Measurements from ENCODE around the gene MROH8. TPM values are rescaled to one million over a fixed set of nuclear protein-coding genes. Genes with fewer than 3 reads are reported as not detected.
"Not testable (repeated sequence)": the region's sequence is repeated elsewhere in the genome, so short reads cannot be mapped to it uniquely, and the experiment has no call there.

Gene MROH8
- total RNA-seq, 1 donor from 2014 or later, result 5.3 TPM

DNA sequence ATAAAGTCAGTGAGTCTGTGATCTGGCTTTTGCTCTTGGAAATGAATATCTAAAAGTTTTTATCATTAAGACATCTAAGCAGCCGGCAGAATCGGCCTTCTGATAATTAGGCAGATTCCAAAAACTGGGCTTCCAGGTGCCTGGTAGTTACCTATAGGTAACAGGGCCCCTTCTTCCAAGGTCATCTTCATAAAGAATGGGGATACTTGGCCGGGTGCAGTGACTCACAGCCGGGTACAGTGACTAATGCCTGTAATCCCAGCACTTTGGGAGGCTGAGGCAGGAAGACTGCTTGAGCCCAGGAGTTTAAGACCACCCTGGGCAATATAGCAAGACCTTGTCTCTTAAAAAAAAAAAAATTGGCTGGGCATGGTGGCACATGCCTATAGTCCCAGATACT is 70.7 kb downstream of the MROH8 start:
- DNase-seq (ENCODE audit: low spot score in 2 of 2) (no peak), FAIRE-seq (no peak)

DNA sequence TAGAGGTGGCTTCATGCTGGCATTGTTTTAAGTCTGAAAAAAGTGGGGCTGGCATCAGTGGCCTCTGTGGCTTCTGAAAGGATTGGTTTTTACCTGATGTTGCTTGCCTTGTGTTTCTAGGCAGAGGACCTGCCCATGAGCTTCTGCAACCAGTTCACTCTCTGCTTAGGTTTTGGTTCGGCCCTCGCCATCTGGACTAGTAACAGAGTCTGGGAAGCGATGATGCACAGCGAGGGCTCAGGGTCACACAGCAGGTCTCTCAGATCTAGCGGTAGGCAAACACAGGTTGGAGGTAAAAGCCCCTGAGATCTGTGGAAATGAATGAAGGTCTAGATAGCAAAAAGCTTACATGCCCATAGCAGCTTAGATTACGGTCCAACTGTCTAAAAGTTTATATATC is 76.8 kb downstream of the MROH8 start:
- DNase-seq (ENCODE audit: low spot score in 2 of 2) (no peak), FAIRE-seq (no peak)

DNA sequence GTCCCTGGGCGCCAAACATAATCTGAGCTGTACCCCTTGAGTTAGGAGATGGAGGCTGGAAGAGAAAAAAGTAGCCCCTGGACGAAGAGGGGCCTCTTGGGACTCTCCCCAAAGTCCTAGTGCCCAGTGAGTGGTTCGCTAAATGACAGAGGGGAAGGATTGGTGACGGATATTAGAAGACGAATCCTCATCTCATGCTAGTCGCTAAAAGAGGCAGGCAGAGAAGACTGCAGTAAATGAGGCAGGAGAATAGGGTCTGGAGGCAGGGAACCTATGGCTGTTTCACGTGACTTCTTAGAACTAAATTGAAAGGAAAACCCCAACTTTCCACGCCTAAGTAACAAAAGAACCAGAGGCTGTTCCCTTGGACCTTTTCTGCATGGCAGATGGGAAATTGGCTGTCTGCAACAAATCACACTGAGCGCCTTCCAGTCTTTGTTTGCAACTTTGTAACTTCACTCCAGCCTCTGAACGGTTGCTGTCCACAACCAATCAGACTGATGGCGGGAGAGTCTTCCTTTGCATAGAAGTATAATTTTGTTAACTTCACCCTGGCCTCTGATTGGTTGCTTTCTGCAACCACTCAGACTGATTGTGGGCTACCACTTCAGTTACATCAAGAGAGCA is 82.8 kb downstream of the MROH8 start:
- FAIRE-seq, result no peak

DNA sequence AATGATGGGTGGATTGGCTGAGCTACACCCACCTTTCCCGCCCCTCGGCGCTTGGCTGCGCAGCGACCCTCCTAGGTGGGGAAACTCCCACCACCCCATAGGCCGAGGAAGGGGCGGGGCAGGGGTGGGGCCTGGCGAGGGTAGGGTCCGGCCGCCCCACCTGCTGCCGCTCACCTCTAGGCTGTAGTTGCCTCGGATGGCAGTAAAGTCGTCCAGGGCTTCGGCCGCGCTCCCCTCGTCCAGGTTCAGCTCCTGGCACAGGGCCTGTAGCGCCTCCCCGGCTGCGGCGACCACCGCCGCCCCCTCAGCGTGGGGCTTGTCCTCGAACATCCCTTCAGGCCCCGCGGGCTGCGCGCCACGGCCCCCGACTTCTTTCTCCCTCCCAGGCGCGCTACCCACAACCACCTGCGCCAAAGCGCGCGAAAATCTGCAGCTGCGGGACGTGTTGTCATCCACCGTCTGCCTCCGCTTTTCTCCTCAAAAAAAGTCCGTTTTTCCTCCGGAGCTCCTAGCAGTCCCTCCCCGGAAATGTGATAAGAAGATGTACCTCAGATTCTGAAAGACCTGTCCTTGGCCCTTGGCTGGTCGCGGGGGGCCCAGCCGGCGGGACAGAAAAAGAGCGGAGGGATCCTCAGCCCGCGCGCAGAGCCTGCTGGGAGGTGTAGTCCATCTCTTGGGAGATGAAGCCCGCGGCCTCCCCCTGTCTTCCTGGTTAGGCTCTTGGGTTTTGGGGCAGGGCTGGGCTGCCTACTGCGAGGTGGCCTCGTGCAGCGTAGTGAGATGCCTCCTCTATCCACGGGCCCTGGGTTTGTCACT is 83.5 kb downstream of the MROH8 start, which contains the start of gene RBL1:
Gene RBL1 (minus strand): TSS at position 399 of the 816 bp plus-strand sequence. CDS start 69 bp downstream, at position 330.
- FAIRE-seq (no peak), DNase-seq (ENCODE audit: low spot score in 2 of 2) (peak; percentile 76 to 78)

More for the DNA sequence above, 82.8 kb downstream of the MROH8 start:
- DNase-seq (ENCODE audit: low spot score in 2 of 2), result no peak

DNA sequence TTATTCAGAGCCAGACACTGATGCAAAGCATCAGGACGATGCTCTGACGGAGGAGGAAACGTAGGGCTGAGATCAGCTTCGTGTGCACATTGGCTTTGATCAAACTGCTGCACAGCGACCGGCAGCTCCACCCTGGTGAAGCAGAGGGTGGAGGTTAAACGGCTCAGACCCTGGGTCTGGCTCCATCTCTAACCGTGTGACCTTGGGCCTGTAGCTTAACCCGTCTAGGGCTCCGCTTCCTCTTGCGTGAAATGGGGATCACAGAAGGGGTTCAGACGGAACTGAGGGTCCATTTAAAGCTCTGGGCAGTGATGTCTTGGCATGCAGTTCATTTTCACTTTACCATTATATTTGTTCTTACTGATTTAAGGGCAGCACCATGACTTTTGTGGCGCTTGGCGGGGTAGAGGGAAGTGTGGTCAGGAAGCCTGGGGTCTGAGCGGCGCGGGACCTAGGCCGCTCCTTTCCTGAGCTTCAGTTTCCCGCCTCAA is 84.2 kb downstream of the MROH8 start:
- no peak for FAIRE-seq
- peak in 1 of 2 donors; percentile 20 for DNase-seq (ENCODE audit: low spot score in 2 of 2)

DNA sequence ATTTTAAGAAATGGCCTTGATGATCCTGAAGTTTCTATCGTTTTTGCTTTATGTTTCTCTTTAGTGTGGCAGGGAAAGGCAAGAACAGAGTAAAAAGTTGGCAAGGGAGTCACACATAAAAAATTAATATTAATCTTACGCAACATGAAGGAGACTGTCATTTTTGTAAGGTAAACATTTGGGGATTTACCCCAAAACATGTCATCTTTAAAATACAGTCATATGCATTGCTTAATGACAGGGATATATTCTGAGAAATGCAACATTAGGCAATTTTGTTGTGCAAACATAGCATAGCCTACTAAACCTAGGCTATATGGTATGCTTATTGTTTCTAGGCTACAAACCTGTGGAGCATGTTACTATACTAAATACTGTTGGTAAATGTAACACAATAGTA is 88.9 kb downstream of the MROH8 start:
- FAIRE-seq, result no peak
- DNase-seq (ENCODE audit: low spot score in 2 of 2), result no peak

DNA sequence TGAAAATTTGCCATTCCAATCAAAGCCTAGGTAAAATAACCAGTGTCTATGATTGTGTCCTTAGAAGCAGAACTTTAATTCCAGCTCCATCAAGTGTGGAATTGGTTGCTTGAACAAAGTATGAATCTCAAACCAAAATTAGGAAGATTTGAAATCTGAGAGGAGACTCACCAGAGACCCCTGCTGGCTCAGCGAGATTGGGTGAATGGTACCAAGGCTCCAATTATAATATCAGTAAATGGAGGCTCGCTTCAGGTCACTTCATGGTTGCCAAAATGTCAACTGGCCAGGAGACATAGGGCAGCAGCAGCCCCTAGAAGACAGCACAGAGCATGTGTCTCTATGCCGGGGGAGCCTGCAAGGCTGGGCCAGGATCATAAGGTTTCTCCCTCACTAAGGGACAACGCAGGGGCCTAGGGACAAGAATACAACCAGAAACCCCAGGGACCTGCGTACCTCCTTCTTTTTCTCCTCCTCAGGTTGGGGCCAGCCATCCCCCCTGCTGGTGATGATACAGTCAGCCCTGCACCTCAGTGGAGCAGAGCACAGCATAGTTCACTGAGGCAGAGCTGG is 97.5 kb downstream of the MROH8 start:
- DNase-seq (ENCODE audit: low spot score in 2 of 2) (no peak), FAIRE-seq (no peak)

DNA sequence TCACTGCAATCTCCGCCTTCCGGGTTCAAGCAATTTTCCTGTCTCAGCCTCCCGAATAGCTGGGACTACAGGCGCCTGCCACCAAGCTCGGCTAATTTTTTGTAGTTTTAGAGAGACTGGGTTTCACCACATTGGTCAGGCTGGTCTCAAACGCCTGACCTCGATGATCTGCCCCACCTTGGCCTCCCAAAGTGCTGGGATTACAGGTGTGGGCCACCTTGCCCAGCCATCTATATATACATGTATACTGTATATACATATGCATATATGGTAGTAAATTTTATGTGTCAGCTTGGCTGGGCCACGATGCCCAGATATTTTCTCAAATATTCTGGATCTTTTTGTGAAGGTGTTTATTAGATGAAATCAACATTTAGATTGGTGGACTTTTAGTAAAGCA is 102.3 kb downstream of the MROH8 start:
- FAIRE-seq (no peak), DNase-seq (ENCODE audit: low spot score in 2 of 2) (no peak)

DNA sequence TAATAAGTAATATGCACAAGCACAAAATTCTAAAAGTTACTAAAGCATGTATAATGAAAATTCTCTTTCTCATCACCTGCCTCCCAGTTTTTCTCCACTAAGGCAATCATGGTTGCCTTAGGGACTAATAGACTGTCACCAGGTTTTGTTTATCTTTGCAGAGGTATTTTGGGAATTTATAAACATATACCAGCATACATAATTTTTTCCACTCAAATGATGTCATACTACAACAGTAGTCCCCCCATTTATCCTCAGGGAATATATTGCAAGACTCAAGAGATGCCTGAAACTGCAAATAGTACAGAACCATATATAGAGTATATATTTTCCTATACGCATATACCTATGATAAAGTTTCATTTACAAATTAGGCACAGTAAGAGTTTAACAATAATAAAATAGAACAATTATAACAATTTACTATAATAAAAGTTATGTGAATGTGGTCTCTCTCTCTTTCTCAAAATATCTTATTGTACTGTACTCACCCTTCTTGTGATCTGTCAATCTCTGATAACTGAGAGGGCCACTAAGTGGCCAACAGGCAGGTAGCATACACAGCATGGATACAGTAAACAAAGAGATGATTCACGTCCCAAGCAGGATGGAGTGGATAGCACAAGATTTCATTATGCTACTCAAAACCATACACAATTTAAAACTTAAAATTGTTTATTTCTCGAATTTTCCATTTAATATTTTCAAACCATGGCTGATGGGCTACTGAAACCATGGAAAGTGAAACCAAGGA is 103.2 kb downstream of the MROH8 start:
- no peak for FAIRE-seq

DNA sequence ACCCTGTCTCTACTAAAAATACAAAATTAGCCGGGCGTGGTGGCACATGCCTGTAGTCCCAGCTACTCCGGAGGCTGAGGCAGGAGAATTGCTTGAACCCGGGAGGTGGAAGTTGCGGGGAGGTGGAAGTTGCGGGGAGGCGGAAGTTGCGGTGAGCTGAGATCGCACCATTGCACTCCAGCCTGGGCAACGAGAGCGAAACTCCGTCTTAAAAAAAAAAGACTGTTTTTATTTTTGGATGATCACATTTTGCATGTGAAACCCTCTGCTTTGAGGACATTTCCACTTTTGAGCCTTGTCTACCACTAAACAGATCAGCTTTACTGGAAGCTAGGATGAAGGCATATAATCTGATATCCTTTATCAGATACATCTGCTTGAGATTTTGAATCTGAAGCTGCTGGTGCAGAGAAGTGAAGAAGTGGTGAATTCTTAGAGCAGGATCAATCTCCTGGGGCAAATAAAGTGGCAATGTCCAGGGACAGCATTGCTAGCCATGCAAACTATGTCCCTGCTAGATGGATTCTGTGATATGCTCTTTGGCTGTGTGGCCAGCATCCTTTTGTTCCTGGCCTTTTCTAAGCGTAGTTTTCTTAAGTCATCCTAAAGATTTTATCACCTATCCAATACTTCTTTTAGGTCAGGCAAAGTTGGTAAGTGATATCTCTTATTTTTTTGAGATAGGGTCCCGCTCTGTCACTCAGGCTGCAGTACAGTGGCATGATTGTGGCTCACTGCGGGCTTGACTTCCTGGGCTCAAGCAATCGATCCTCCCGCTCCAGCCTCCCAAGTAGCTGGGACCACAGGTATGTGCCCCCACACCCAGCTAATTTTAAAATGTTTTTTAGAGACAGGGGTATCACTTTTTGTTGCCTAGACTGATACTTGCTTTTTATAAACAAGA is 106.8 kb downstream of the MROH8 start:
- no peak for FAIRE-seq
- no peak for DNase-seq (ENCODE audit: low spot score in 2 of 2)

More for the DNA sequence above, 103.2 kb downstream of the MROH8 start:
- no peak for DNase-seq (ENCODE audit: low spot score in 2 of 2)

DNA sequence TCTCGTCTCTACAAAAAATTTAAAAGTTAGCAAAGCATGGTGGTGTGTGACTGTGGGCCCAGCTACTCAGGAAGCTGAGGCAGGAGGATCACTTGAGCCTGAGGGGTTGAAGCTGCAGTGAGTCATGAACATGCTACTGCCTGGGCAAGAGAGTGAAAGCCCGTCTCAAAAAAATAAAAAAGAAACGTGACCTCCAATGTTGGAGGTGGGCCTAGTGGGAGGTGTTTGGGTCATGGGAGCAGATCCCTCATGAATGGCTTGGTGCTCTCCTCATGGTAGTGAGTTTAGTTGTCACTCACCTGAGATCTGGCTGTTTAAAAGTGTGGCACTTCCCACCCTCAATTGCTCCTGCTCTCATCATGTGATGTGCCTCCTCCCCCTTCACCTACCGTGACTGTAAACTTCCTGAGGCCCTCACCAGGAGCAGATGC is 107.9 kb downstream of the MROH8 start:
- FAIRE-seq (no peak), DNase-seq (ENCODE audit: low spot score in 2 of 2) (no peak)

DNA sequence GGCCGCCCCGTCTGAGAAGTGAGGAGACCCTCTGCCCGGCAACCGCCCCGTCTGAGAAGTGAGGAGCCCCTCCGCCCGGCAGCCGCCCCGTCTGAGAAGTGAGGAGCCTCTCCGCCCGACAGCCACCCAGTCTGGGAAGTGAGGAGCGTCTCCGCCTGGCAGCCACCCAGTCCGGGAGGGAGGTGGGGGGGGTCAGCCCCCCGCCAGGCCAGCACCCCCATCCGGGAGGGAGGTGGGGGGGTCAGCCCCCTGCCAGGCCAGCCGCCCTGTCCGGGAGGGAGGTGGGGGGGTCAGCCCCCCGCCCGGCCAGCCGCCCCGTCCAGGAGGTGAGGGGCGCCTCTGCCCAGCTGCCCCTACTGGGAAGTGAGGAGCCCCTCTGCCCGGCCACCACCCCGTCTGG is 109.8 kb downstream of the MROH8 start:
- DNase-seq (ENCODE audit: low spot score in 2 of 2); FAIRE-seq: not testable (repeated sequence)

DNA sequence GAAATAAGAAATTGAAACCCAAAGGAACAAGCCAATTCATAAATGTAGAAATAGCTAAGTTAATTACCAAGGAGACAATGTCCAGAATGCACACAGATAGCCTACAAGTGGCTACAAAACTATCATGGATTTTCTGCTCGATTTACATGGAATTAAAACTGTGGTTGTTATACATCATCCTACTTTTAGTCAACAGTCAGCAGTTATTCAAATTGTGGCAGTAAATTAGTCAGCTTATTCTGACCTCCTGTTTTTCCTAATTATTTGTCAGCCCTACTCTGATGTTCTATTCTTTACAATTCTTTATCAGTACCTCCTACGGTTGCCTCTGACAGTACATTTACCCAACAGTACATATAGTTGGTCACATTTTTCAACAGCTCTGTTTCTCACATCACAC is 113.2 kb downstream of the MROH8 start:
- DNase-seq (ENCODE audit: low spot score in 2 of 2), result no peak
- FAIRE-seq, result no peak

DNA sequence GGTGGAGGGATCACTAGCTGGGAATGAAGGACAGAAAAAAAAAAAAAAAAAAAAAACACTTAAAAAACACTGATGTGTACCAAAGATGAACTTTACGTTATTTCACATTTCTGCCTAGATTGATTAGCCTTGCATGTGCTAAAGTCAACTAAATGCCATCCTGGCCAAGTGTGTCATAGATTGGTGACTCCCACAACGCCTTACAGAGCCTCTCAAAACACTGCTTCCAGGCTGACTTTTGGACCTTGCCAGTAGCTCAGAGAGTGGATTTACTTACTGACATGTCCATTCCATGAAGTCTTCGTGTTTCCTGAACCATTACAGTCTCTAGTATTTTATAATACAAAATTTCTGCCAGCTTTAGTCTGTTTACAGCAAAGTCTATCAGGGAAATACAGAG is 124.1 kb downstream of the MROH8 start:
- DNase-seq (ENCODE audit: low spot score in 2 of 2) (no peak), FAIRE-seq (no peak)

DNA sequence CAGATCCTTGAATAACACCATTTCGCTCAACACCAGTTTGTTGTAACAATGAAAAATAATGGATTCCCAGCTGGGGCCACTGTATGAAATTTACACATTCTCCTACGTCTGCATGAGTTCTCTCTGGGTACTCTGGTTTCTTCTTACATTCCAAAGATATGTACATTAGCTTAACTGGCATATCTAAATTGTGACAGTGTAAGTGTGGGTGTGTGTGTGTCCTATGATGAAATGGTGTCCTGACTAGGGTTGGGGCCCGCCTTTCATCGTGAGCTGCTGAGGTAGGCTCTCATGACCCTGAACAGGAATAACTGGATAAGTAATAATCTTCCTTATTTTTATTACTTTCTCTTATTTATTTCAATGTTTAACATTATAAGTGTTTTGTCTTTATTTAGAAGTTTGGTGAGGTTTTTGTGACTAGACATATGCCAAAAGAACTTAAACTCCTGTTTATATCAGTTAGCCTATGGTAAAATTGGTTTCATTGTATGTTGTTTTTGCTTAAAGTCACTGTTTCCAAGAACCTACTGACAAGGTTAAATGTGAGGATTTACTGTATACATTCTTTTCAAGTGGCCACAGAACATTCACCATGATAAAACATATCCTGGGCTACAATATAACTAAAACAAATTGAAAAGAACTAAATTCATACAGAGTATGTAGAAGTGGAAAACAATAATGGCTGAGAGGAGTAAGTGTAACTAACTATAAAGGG is 126.0 kb downstream of the MROH8 start:
- no peak for FAIRE-seq
- no peak for DNase-seq (ENCODE audit: low spot score in 2 of 2)

All from frontal cortex (tissue), 4 donors.